ENCODE measurements around the gene MCF2L.

The MCF2L gene

DNA sequence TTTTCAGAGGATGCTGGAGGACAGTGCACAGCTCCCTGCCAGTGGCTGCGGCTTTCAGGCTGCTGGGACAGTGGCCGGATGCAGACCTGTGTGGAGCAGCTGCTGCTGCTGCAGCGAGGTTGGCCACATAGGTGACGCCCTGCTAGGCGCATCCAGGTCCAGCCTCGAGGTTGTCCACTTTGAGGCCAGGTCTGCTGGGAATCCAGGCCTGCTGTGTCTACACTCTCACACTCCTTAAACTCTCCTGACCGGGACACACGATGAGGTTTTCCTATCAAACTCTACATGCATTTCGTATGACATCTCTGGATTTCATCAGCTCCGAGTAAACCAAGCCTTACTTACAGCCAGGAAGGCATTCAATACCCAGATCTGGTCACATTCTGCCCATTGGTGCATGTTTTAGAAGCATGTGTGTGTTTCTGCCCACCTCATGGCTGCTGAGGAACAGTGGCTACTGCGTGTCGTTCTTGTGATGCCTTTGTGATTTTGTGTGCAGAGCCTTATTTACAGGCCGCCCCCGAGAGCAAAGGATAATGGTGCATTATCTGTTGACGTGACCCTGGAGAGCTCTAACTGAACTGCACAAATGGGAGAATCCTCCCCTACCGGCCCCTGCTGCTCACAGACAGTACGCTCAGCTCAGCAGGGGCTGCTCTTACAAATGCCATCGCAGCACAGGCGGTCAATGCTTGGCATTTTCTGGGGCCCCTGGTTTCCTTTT, 12.3 kb upstream of the MCF2L start:
- TF ChIP-seq, protein P1, sequence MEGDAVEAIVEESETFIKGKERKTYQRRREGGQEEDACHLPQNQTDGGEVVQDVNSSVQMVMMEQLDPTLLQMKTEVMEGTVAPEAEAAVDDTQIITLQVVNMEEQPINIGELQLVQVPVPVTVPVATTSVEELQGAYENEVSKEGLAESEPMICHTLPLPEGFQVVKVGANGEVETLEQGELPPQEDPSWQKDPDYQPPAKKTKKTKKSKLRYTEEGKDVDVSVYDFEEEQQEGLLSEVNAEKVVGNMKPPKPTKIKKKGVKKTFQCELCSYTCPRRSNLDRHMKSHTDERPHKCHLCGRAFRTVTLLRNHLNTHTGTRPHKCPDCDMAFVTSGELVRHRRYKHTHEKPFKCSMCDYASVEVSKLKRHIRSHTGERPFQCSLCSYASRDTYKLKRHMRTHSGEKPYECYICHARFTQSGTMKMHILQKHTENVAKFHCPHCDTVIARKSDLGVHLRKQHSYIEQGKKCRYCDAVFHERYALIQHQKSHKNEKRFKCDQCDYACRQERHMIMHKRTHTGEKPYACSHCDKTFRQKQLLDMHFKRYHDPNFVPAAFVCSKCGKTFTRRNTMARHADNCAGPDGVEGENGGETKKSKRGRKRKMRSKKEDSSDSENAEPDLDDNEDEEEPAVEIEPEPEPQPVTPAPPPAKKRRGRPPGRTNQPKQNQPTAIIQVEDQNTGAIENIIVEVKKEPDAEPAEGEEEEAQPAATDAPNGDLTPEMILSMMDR (IDR thresholded peaks at IDR 0.05; ENCODE audit: low read depth, low read length), result no peak
- H3K4me3 ChIP-seq (ENCODE audit: low read depth, low read length), result no peak overlapping the region

DNA sequence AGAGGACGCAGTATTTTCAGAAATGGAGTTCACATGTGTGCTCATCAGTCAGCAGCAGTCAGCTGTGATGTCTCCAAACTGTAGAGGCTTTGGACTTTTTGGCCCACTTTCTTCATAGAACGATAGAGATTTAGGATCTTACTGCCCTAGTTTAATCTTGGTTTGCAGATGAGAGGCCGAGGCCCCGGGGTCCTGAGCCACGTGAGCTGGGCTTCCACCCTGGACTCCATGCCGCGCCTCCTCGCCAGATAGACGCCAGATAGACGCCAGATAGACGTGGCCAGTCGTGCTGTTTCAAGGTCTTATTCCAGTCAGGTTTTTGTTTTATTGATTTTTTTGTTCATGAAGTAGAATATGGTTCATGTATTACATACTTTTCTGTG, 11.7 kb upstream of the MCF2L start:
- TF ChIP-seq, protein P1 (IDR thresholded peaks at IDR 0.05; ENCODE audit: low read depth, low read length), result no peak
- no peak overlapping the region for H3K4me3 ChIP-seq (ENCODE audit: low read depth, low read length)

DNA sequence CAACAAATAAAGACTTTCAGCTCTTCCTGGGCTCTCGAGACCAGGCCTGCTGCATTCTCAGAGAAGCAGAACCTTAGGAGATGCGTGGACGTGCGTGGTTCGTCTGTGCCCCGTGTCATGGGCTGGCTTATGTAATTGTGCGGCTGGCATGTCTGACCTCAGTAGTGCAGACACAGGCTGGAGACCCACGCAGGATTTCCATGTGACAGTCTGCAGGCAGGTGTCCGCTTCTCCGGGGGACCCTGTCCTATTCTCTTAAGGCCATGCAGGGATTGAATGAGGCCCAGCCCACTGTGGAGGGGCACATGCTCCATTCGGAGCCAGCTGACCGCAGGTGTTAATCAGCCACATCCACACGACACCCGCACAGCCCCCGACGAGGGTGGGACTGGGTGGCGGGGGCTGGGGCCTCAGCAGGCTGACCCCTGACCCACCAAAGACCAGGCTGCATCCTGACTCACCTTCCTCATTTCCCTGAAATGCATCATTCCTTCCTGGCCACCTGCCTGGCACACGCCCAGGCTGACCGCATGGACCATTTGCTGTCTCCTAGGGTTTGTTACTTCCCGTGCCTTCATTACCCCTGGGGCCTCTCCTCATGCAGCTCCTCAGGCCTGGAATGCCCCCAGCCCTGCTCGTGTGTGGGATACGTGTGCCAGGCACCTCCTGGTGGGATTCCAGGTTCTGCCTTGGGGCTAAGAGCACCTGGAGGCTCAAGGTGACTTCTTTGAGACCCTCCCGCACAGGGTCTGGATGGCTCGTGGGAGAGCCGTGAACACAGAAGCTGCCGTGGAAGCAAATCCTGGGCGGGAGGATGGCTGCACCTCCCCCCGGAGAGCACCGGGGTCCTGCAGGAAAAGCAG, 10.7 kb upstream of the MCF2L start:
- TF ChIP-seq, protein P1 (IDR thresholded peaks at IDR 0.05; ENCODE audit: low read depth, low read length), result no peak
- no peak overlapping the region for H3K4me3 ChIP-seq (ENCODE audit: low read depth, low read length)

DNA sequence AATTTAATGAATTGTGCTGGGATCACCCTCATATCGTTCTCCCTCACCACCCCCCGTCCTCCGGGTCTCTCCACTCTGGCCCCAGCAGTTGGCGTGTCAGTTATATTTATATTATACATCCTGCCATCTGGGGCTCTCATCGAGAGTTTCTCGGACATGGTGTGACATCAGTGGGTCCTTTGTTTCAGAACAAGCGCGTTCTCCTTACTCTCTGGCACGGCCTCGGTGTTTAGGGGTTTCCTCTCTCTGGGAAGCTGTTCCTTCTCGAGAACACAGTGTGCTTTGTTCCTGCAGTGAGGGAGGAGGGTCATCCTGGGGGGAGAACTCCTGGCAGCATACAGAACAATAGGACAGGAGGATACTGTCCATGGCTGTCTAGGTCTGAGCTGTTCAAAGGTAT, 9.8 kb upstream of the MCF2L start:
- H3K4me3 ChIP-seq (ENCODE audit: low read depth, low read length), result no peak overlapping the region
- TF ChIP-seq, protein P1 (IDR thresholded peaks at IDR 0.05; ENCODE audit: low read depth, low read length), result no peak

DNA sequence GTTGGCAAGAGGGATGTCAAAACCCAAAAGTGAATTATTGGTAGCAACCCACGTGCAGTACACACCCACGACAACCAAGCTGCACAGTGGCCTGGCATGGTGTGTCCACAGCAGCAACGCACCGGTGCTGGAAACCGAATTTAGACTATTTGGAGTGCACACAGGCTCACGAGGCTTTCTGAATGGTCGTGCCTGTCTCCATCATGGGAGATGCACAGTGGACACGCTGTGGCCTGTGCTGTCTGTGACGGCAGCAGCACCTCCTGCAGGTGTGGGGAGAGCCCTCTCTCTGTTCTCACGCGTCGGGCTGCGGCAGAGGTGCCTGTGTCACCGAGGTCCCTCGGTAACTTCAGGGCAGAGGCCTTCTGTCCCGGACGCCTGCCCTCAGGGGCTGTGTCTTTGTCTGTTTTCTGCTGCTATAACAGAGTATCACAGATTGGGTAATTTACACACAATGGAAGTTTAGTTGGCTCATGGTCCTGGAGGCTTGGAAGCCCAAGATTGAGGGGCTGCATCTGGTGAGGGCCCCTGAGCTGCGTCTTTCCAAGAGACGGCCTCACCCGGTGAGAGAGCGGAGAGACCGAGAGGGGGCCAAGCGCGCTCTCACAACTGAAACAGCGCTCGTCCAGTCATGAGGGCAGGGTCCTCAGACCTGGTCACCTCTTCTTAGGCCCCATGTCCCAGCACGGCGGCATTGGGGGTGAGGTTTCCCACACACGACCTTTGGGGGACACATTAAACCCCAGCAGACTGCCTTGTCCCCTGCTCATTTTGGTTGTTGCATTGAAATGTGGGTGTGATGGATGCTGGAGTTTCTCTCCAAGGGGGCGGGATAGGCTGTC, 9.1 kb upstream of the MCF2L start:
- TF ChIP-seq, protein P1 (IDR thresholded peaks at IDR 0.05; ENCODE audit: low read depth, low read length), result no peak
- H3K4me3 ChIP-seq (ENCODE audit: low read depth, low read length), result no peak overlapping the region

DNA sequence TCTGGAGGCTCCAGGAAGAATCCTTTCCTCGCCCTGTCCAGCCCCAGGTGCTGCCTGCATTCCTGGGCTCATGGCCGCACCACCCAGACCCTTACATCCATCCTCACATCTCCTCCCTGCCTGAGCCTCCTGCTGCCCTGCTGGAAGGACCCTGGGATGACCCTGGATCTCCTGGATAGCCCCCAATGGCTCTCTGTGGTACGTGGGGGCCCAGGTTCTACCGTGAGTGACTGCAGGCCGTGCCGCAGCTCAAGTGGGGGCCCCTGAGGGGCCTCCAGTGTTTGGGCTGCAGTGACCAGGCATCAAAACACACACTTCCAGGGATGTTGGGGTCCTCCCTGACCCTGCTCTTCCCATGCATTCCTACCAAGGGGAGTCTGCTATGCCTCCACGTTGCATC, 8.3 kb upstream of the MCF2L start:
- TF ChIP-seq, protein P1 (IDR thresholded peaks at IDR 0.05; ENCODE audit: low read depth, low read length), result no peak
- no peak overlapping the region for H3K4me3 ChIP-seq (ENCODE audit: low read depth, low read length)
